B cell (primary cell): ENCODE measurements around the gene GTF2IRD1. TPM values are rescaled to one million over a fixed set of nuclear protein-coding genes. Genes with fewer than 3 reads are reported as not detected.

Source experiments
- ATAC-seq: fragments of 200-7000 bp; cut with Tn5 transposase; one replicate; pipeline ENCODE4 v1.10.0; 2021; ENCODE audit warnings: low read depth, mild to moderate bottlenecking, moderate number of reproducible peaks, moderate library complexity
- CTCF ChIA-PET: fragments of 350-600 bp; sonication (Branson Sonifier 250); formaldehyde crosslinking; loops from one replicate; lab custom pipeline; 2021; ENCODE audit warnings: antibody characterized with exemption, inconsistent platforms; lab: Charles Lee
- POLR2A ChIA-PET: fragments of 350-600 bp; sonication (Branson Sonifier 250); formaldehyde crosslinking; loops from one replicate; lab custom pipeline; 2021; ENCODE audit warnings: antibody characterized with exemption; lab: Charles Lee
- DNase-seq: peaks from one replicate; pipeline ENCODE4 v3.0.0; 2013
- H2AFZ ChIP-seq: 2 replicates; pipeline ENCODE4 v1.6.1; 2012; ENCODE audit warnings: mild to moderate bottlenecking, low read depth, low read length; ENCODE audit not compliant: insufficient read depth, poor library complexity, severe bottlenecking
- H3K27ac ChIP-seq, 2 donors: 1 replicate in 1 of 2; 2 replicates in 1 of 2; pipeline ENCODE4 v1.5.1; 2012 to 2013; ENCODE audit warnings: low read length in 2 of 2, mild to moderate bottlenecking in 2 of 2, moderate library complexity in 1 of 2
- H3K27me3 ChIP-seq, 4 experiments: fragments of 200-600 bp in 1 of 4; sonication (generic) in 1 of 4; replicated peaks in 1 of 4; 1 replicate in 2 of 4; 2 replicates in 2 of 4; pipeline versions ENCODE4 v1.6.1 to v1.7.0; 2013 to 2016; ENCODE audit warnings: low read length in 3 of 4, mild to moderate bottlenecking in 2 of 4, mixed read lengths in 1 of 4, moderate library complexity in 1 of 4; ENCODE audit not compliant: insufficient read depth in 4 of 4, control insufficient read depth in 3 of 4; ENCODE audit errors: control extremely low read depth in 1 of 4
- H3K36me3 ChIP-seq, 2 experiments: replicated peaks in 1 of 2; 1 replicate in 1 of 2; 2 replicates in 1 of 2; pipeline versions ENCODE4 v1.6.1 to v1.7.1; 2013; ENCODE audit warnings: low read length in 1 of 2; ENCODE audit not compliant: insufficient read depth in 2 of 2, control insufficient read depth in 1 of 2; ENCODE audit errors: control extremely low read depth in 1 of 2, extremely low read depth in 1 of 2
- H3K4me1 ChIP-seq, 2 donors: fragments of 200-600 bp in 1 of 2; sonication (generic) in 1 of 2; 1 replicate in 1 of 2; 2 replicates in 1 of 2; pipeline versions ENCODE4 v1.5.1 to v1.6.1; 2013 to 2017; ENCODE audit warnings: low read length in 2 of 2; ENCODE audit not compliant: control insufficient read depth in 2 of 2, insufficient read depth in 2 of 2
- H3K4me2 ChIP-seq: replicated peaks from 2 replicates; pipeline ENCODE3; 2012; ENCODE audit warnings: mild to moderate bottlenecking, low read depth, low read length; ENCODE audit not compliant: poor library complexity, severe bottlenecking
- H3K4me3 ChIP-seq, 5 experiments: fragments of 200-600 bp in 1 of 5; sonication (generic) in 1 of 5; 1 replicate in 3 of 5; 2 replicates in 2 of 5; pipeline versions ENCODE4 v1.5.1 to v1.7.0; 2011 to 2016; ENCODE audit warnings: low read length in 4 of 5, mild to moderate bottlenecking in 4 of 5, low read depth in 2 of 5, control low read depth in 1 of 5, moderate library complexity in 1 of 5; ENCODE audit not compliant: insufficient read depth in 1 of 5; ENCODE audit errors: control extremely low read depth in 1 of 5, extremely low read depth in 1 of 5
- H3K79me2 ChIP-seq: fragments of 200-600 bp; sonication (generic); one replicate; pipeline ENCODE4 v1.6.0; 2016; ENCODE audit warnings: low read length; ENCODE audit not compliant: control insufficient read depth, insufficient read depth
- H3K9ac ChIP-seq: fragments of 200-600 bp; sonication (generic); 2 replicates; pipeline ENCODE4 v1.6.1; 2017; ENCODE audit warnings: mild to moderate bottlenecking, low read length, moderate library complexity
- H3K9me3 ChIP-seq, 3 donors: one replicate each; pipeline versions ENCODE4 v1.6.1 to v1.7.1; 2013; ENCODE audit warnings: low read length in 2 of 3; ENCODE audit not compliant: control insufficient read depth in 2 of 3, insufficient read depth in 1 of 3; ENCODE audit errors: control extremely low read depth in 1 of 3
- H4K20me1 ChIP-seq: 2 replicates; pipeline ENCODE4 v1.6.0; 2012; ENCODE audit warnings: mild to moderate bottlenecking, low read length; ENCODE audit not compliant: insufficient read depth, control insufficient read depth, poor library complexity, severe bottlenecking
- H3K27ac Mint-ChIP-seq: one replicate; pipeline ENCODE4 v1.8.0; 2021; ENCODE audit warnings: mixed read lengths
- H3K27me3 Mint-ChIP-seq: one replicate; pipeline ENCODE4 v1.8.0; 2021; ENCODE audit warnings: mixed read lengths
- H3K4me1 Mint-ChIP-seq: one replicate; pipeline ENCODE4 v1.8.0; 2021; ENCODE audit warnings: mixed read lengths
- H3K4me3 Mint-ChIP-seq: one replicate; pipeline ENCODE4 v1.8.0; 2021; ENCODE audit warnings: mixed read lengths
- H3K9me3 Mint-ChIP-seq: one replicate; pipeline ENCODE4 v1.8.0; 2022; ENCODE audit warnings: mixed read lengths; ENCODE audit not compliant: insufficient read depth
- CTCF ChIP-seq: fragments of 200-600 bp; IDR thresholded peaks from one replicate; pipeline ENCODE4 v1.8.0; 2022; ENCODE audit warnings: antibody characterized with exemption, mild to moderate bottlenecking
- EZH2 ChIP-seq: IDR thresholded peaks from 2 replicates; pipeline ENCODE4 v1.6.1; 2012; ENCODE audit warnings: borderline replicate concordance, low read depth, mild to moderate bottlenecking, moderate library complexity, low read length; ENCODE audit not compliant: insufficient read depth, poor library complexity, severe bottlenecking
- WGBS: methylation state at CpG from one replicate; pipeline ENCODE4 v1.1.5; 2013; ENCODE audit warnings: missing lambda C conversion rate; ENCODE audit not compliant: insufficient coverage; 5-methylcytosine and 5-hydroxymethylcytosine counted together
- intact Hi-C: fragments of 100-400 bp; cut with micrococcal nuclease; formaldehyde crosslinking; loops from one replicate; pipeline ENCODE4 v1.10.0; 2022
- polyA plus RNA-seq: library from polyadenylated mRNA; depleted of rRNA; stranded (reverse); fragments of >200 nt; gene quantifications from 2 replicates; pipeline ENCODE4 v1.2.3, GENCODE V29; 2012
- total RNA-seq, 2 donors: library from RNA; stranded (reverse); fragments of 120-200 nt in 1 of 2; gene quantifications; 1 replicate in 1 of 2; 2 replicates in 1 of 2; pipeline versions ENCODE4 v1.2.3 to v1.2.4, GENCODE V29; 2013 to 2022

The GTF2IRD1 gene
- total and polyA plus RNA-seq, 2 donors (not counting 1 experiment from before 2014, with no cell fraction given) = 0.45 to 2.2 TPM

- Histone ChIP-seq H3K27ac (no peak overlapping the region), H4K20me1 (no peaks in the 10 kb centered on the region), H3K4me3 (peak overlapping the region in 3 of 5 experiments; percentile 15 to 53 (median 40)), H3K79me2 (no peaks in the 10 kb centered on the region), H3K27me3 (peaks cover 0 to 25% (median 8%) of the 10 kb centered on the region in 4 experiments), H3K36me3 (no peaks in the 10 kb centered on the region), H3K4me2 (peak overlapping the region; percentile 70), H2AFZ (peak overlapping the region; percentile 50), H3K4me1 (peaks cover 15 to 25% of the 10 kb centered on the region in 2 donors), H3K9ac (peak overlapping the region; percentile 51), H3K9me3 (peaks cover 0 to 9% (median 0%) of the 10 kb centered on the region in 3 donors)
- Mint-ChIP-seq H3K27ac (no peak overlapping the region), H3K4me1 (peaks cover 24% of the 10 kb centered on the region), H3K4me3 (no peak overlapping the region), H3K9me3 (no peaks in the 10 kb centered on the region), H3K27me3 (peaks cover 15% of the 10 kb centered on the region)
- POLR2A ChIA-PET = no interaction called here
- 35% methylated on average over 7 of the region's 16 CpGs for WGBS
- TF ChIP-seq CTCF = no peak
- no peak for TF ChIP-seq EZH2
- intact Hi-C loops = no loop called here
- ATAC-seq (no peak), DNase-seq (no peak)
- CTCF ChIA-PET = no interaction called here
Measured at GRCh38 chr7:74480861-74481417, 27.2 kb downstream of the GTF2IRD1 start.

- H3K27me3 ChIP-seq = peaks cover 0 to 29% (median 8%) of the 10 kb centered on the region in 4 experiments
- no peak for ATAC-seq
- peaks cover 15 to 24% of the 10 kb centered on the region in 2 donors for H3K4me1 ChIP-seq
- no peak overlapping the region for H3K4me2 ChIP-seq
- Mint-ChIP-seq H3K4me1 (peaks cover 21% of the 10 kb centered on the region), H3K4me3 (no peak overlapping the region), H3K9me3 (no peaks in the 10 kb centered on the region), H3K27me3 (peaks cover 15% of the 10 kb centered on the region), H3K27ac (no peak overlapping the region)
- H3K27ac ChIP-seq = no peak overlapping the region
- no peaks in the 10 kb centered on the region for H3K79me2 ChIP-seq
- H3K36me3 ChIP-seq = no peaks in the 10 kb centered on the region
- no peaks in the 10 kb centered on the region for H4K20me1 ChIP-seq
- no peak overlapping the region for H2AFZ ChIP-seq
- CTCF ChIA-PET = no interaction called here
- H3K9ac ChIP-seq = no peak overlapping the region
- DNase-seq = no peak
- intact Hi-C loops = no loop called here
- H3K9me3 ChIP-seq = peaks cover 0 to 9% (median 0%) of the 10 kb centered on the region in 3 donors
- POLR2A ChIA-PET = no interaction called here
- TF ChIP-seq EZH2 (no peak), CTCF (no peak)
- no peak overlapping the region for H3K4me3 ChIP-seq
- 84% methylated on average over 6 of the region's 8 CpGs for WGBS
Measured at GRCh38 chr7:74481458-74482196, 27.9 kb downstream of the GTF2IRD1 start.
